ENCODE measurements around the gene TINAG. TPM values are rescaled to one million over a fixed set of nuclear protein-coding genes. Genes with fewer than 3 reads are reported as not detected.
A peak's percentile ranks its signal among the peaks of the same experiment; 100 is the strongest.

The TINAG gene
- total RNA-seq, 6 experiments from 2014 or later, result not detected

- Mint-ChIP-seq H3K36me3 (ENCODE audit: low read depth) (no peaks in the 10 kb centered on the region), H3K4me1 (ENCODE audit: low read depth) (peaks cover under 1% of the 10 kb centered on the region; the same call in 1 of the 2 replicates), H3K27ac (no peak overlapping the region), H3K27me3 (ENCODE audit: insufficient read depth) (no peaks in the 10 kb centered on the region), H3K4me3 (no peak overlapping the region), H3K9me3 (no peaks in the 10 kb centered on the region)
- DNase-seq, result no peak
- TF ChIP-seq CTCF (IDR thresholded peaks at IDR 0.05), result no peak
These were observed 52.9 kb downstream of the TINAG start for GRCh38 chr6:54361188-54361587.

- Mint-ChIP-seq H3K36me3 (ENCODE audit: low read depth) (no peaks in the 10 kb centered on the region), H3K27me3 (ENCODE audit: insufficient read depth) (no peaks in the 10 kb centered on the region), H3K4me3 (no peak overlapping the region), H3K9me3 (no peaks in the 10 kb centered on the region), H3K4me1 (ENCODE audit: low read depth) (peaks cover 6% of the 10 kb centered on the region), H3K27ac (no peak overlapping the region)
- no peak for DNase-seq
- no peak for TF ChIP-seq CTCF (IDR thresholded peaks at IDR 0.05)
These were observed 53.5 kb downstream of the TINAG start for GRCh38 chr6:54361734-54362133.

GRCh38 chr6:54366667-54367327 lies 58.6 kb downstream of the TINAG start:
- Mint-ChIP-seq H3K27me3 (ENCODE audit: insufficient read depth) (no peaks in the 10 kb centered on the region), H3K4me1 (ENCODE audit: low read depth) (peaks cover 16% of the 10 kb centered on the region), H3K4me3 (peak overlapping the region; percentile 24), H3K9me3 (no peaks in the 10 kb centered on the region), H3K36me3 (ENCODE audit: low read depth) (no peaks in the 10 kb centered on the region), H3K27ac (peak overlapping the region; percentile 24)
- DNase-seq, result peak; percentile 4
- TF ChIP-seq CTCF (IDR thresholded peaks at IDR 0.05), result no peak

GRCh38 chr6:54377776-54378175 lies 69.5 kb downstream of the TINAG start:
- Mint-ChIP-seq H3K9me3 (no peaks in the 10 kb centered on the region), H3K4me1 (ENCODE audit: low read depth) (peaks cover 16% of the 10 kb centered on the region), H3K4me3 (no peak overlapping the region), H3K27ac (no peak overlapping the region), H3K27me3 (ENCODE audit: insufficient read depth) (no peaks in the 10 kb centered on the region), H3K36me3 (ENCODE audit: low read depth) (no peaks in the 10 kb centered on the region)
- no peak for TF ChIP-seq CTCF (IDR thresholded peaks at IDR 0.05)
- DNase-seq, result no peak

- Mint-ChIP-seq H3K4me3 (no peak overlapping the region), H3K4me1 (ENCODE audit: low read depth) (peaks cover 6% of the 10 kb centered on the region), H3K27ac (no peak overlapping the region), H3K27me3 (ENCODE audit: insufficient read depth) (no peaks in the 10 kb centered on the region), H3K9me3 (no peaks in the 10 kb centered on the region), H3K36me3 (ENCODE audit: low read depth) (no peaks in the 10 kb centered on the region)
- no peak for TF ChIP-seq CTCF (IDR thresholded peaks at IDR 0.05)
- DNase-seq, result no peak
These were observed 78.1 kb downstream of the TINAG start for GRCh38 chr6:54386295-54386694.
